Spleen (tissue), 7 donors: Measurements from ENCODE around the gene GRIN2C.

Source experiments
- POLR2A ChIP-seq, 3 donors: fragments of 450-650 bp; IDR thresholded peaks; one replicate each; pipeline ENCODE4 v1.5.1; 2017; ENCODE audit warnings: antibody characterized with exemption in 3 of 3, mild to moderate bottlenecking in 1 of 3
- TF ChIP-seq, protein P1 (sequence below), 11 experiments: fragments of 200-600 bp in 7 of 11; fragments of 450-650 bp in 4 of 11; sonication (generic) in 4 of 11; IDR thresholded peaks in 8 of 11; conservative IDR thresholded peaks in 3 of 11; 1 replicate in 7 of 11; 2 replicates in 4 of 11; pipeline versions ENCODE4 v1.4.0 to v1.8.0; 2016 to 2021; ENCODE audit warnings: antibody characterized with exemption in 11 of 11, inconsistent platforms in 4 of 11, mild to moderate bottlenecking in 1 of 11
- donor health status: DM: no; HTN: no; CAD: no; lungs with moderate emphysema.
- donor health status: DM: no; HTN: no; CAD: no.
- donor health status: DM: no; HTN: no; CAD: no.

- no peak for TF ChIP-seq POLR2A (IDR thresholded peaks at IDR 0.05)
- TF ChIP-seq, protein P1, sequence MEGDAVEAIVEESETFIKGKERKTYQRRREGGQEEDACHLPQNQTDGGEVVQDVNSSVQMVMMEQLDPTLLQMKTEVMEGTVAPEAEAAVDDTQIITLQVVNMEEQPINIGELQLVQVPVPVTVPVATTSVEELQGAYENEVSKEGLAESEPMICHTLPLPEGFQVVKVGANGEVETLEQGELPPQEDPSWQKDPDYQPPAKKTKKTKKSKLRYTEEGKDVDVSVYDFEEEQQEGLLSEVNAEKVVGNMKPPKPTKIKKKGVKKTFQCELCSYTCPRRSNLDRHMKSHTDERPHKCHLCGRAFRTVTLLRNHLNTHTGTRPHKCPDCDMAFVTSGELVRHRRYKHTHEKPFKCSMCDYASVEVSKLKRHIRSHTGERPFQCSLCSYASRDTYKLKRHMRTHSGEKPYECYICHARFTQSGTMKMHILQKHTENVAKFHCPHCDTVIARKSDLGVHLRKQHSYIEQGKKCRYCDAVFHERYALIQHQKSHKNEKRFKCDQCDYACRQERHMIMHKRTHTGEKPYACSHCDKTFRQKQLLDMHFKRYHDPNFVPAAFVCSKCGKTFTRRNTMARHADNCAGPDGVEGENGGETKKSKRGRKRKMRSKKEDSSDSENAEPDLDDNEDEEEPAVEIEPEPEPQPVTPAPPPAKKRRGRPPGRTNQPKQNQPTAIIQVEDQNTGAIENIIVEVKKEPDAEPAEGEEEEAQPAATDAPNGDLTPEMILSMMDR (IDR thresholded peaks at IDR 0.05 in 8 of 11, conservative IDR thresholded peaks at IDR 0.05 in 3 of 11): no peak
These were observed 28.1 kb downstream of the GRIN2C start for GRCh38 chr17:74831444-74832146.
